Measurements from ENCODE around the gene NRP1. TPM values are rescaled to one million over a fixed set of nuclear protein-coding genes. Genes with fewer than 3 reads are reported as not detected.

NRP1 gene
- total and polyA plus RNA-seq, 2 donors (not counting 3 experiments of a cell fraction or from before 2014, with no cell fraction given) = 122 to 306 TPM

GRCh38 chr10:33352175-33352574, 17.7 kb upstream of the NRP1 start:
- CTCF ChIA-PET = no interaction called here
- peak; percentile 79 for FAIRE-seq
- H4K20me1 ChIP-seq (replicated peaks; ENCODE audit: control insufficient read depth, extremely low read depth, insufficient read depth, low read length) = no peaks in the 10 kb centered on the region
- DNase-seq (ENCODE audit: low read depth, low spot score) = peak; percentile 73
- H3K9me3 ChIP-seq (replicated peaks; ENCODE audit: control insufficient read depth, insufficient read depth, low read length) = no peaks in the 10 kb centered on the region
- POLR2A ChIA-PET = interaction anchor here (0.7 kb wide), 1 partner anchor 1788 kb away, joined by 3 read pairs; no protein-coding TSS in a partner anchor
- no peak overlapping the region for H2AFZ ChIP-seq (ENCODE audit: low read depth, low read length)
- no peaks in the 10 kb centered on the region for H3K9me1 ChIP-seq (replicated peaks; ENCODE audit: control insufficient read depth, extremely low read depth, insufficient read depth, low read length)
- no peaks in the 10 kb centered on the region for H3K27me3 ChIP-seq (ENCODE audit: control insufficient read depth in 2 of 2, insufficient read depth in 2 of 2, low read length in 2 of 2)
- TF ChIP-seq MAX (IDR thresholded peaks at IDR 0.05; ENCODE audit: insufficient read depth, insufficient read length) = no peak
- peak; percentile 29 for TF ChIP-seq GATA2 (IDR thresholded peaks at IDR 0.05; ENCODE audit: insufficient read depth, insufficient read length, low read depth, low read length)
- dilution Hi-C loops (cut with MboI; ENCODE audit: extremely low pct_ligation_motif_present, low sequenced_read_pairs) (no loop called here), intact Hi-C loops (cut with micrococcal nuclease) (no loop called here)
- H3K36me3 ChIP-seq (ENCODE audit: control insufficient read depth in 2 of 2, extremely low read depth in 1 of 2, insufficient read depth in 2 of 2, low read length in 2 of 2) = no peaks in the 10 kb centered on the region
- H3K79me2 ChIP-seq (ENCODE audit: control insufficient read depth, insufficient read depth, low read length) = no peaks in the 10 kb centered on the region
- BruUV-seq (replicated peaks) = no TSS peak
- no peak overlapping the region for H3K4me2 ChIP-seq (ENCODE audit: insufficient read depth, low read length)
- H3K9ac ChIP-seq (replicated peaks; ENCODE audit: extremely low read depth, insufficient read depth, low read length) = no peak overlapping the region
- H3K4me1 ChIP-seq (ENCODE audit: control insufficient read depth, extremely low read depth, insufficient read depth, low read length) = peaks cover 3% of the 10 kb centered on the region
- no peak overlapping the region for H3K4me3 ChIP-seq (replicated peaks in 1 of 3; ENCODE audit: insufficient read depth in 1 of 3, low read depth in 1 of 3, low read length in 3 of 3)
- H3K27ac ChIP-seq (ENCODE audit: insufficient read depth, low read depth, low read length) = no peak overlapping the region

- Histone ChIP-seq H3K79me2 (ENCODE audit: control insufficient read depth, insufficient read depth, low read length) (no peaks in the 10 kb centered on the region), H2AFZ (ENCODE audit: low read depth, low read length) (no peak overlapping the region), H3K4me2 (ENCODE audit: insufficient read depth, low read length) (no peak overlapping the region), H4K20me1 (replicated peaks; ENCODE audit: control insufficient read depth, extremely low read depth, insufficient read depth, low read length) (no peaks in the 10 kb centered on the region), H3K4me3 (replicated peaks in 1 of 3; ENCODE audit: insufficient read depth in 1 of 3, low read depth in 1 of 3, low read length in 3 of 3) (no peak overlapping the region), H3K9ac (replicated peaks; ENCODE audit: extremely low read depth, insufficient read depth, low read length) (no peak overlapping the region), H3K4me1 (ENCODE audit: control insufficient read depth, extremely low read depth, insufficient read depth, low read length) (peaks cover 3% of the 10 kb centered on the region), H3K27ac (ENCODE audit: insufficient read depth, low read depth, low read length) (no peak overlapping the region), H3K36me3 (ENCODE audit: control insufficient read depth in 2 of 2, extremely low read depth in 1 of 2, insufficient read depth in 2 of 2, low read length in 2 of 2) (no peaks in the 10 kb centered on the region), H3K27me3 (ENCODE audit: control insufficient read depth in 2 of 2, insufficient read depth in 2 of 2, low read length in 2 of 2) (no peaks in the 10 kb centered on the region), H3K9me3 (replicated peaks; ENCODE audit: control insufficient read depth, insufficient read depth, low read length) (no peaks in the 10 kb centered on the region), H3K9me1 (replicated peaks; ENCODE audit: control insufficient read depth, extremely low read depth, insufficient read depth, low read length) (no peaks in the 10 kb centered on the region)
- DNase-seq (ENCODE audit: low read depth, low spot score) = no peak
- FAIRE-seq = no peak
- dilution Hi-C loops (cut with MboI; ENCODE audit: extremely low pct_ligation_motif_present, low sequenced_read_pairs) (no loop called here), intact Hi-C loops (cut with micrococcal nuclease) (no loop called here)
- no TSS peak for BruUV-seq (replicated peaks)
- TF ChIP-seq EZH2 (IDR thresholded peaks at IDR 0.05; ENCODE audit: borderline replicate concordance, low read depth, low read length, severe bottlenecking) (no peak), GATA2 (IDR thresholded peaks at IDR 0.05; ENCODE audit: insufficient read depth, insufficient read length, low read depth, low read length) (no peak), MYC (IDR thresholded peaks at IDR 0.05; ENCODE audit: low read depth, low read length) (no peak), MAX (IDR thresholded peaks at IDR 0.05; ENCODE audit: insufficient read depth, insufficient read length) (no peak), POLR2AphosphoS5 (IDR thresholded peaks at IDR 0.05; ENCODE audit: insufficient read depth, low read depth, low read length) (no peak), CTCF (IDR thresholded peaks at IDR 0.05; ENCODE audit: extremely low read depth in 1 of 2, insufficient read depth in 1 of 2, low read depth in 1 of 2, low read length in 2 of 2) (no peak), FOS (IDR thresholded peaks at IDR 0.05; ENCODE audit: borderline replicate concordance, insufficient read depth, low read length) (no peak), JUN (IDR thresholded peaks at IDR 0.05; ENCODE audit: borderline replicate concordance, insufficient read depth, insufficient read length, low read depth) (no peak), POLR2A (IDR thresholded peaks at IDR 0.05; ENCODE audit: low read depth, low read length) (no peak)
- ChIA-PET POLR2A (no interaction called here), CTCF (no interaction called here)
These were observed 15.6 kb upstream of the NRP1 start for GRCh38 chr10:33350041-33350440.

Measured in endothelial cell of umbilical vein (primary cell).